ENCODE results near the gene TBX19. TPM values are rescaled to one million over a fixed set of nuclear protein-coding genes. Genes with fewer than 3 reads are reported as not detected.

TBX19 gene
- polyA plus RNA-seq, 1 experiment: 2.3 TPM

- Histone ChIP-seq H3K36me3 (ENCODE audit: control insufficient read depth, insufficient read depth, low read length) (peaks cover 4% of the 10 kb centered on the region), H3K4me3 (ENCODE audit: low read depth, low read length) (no peak overlapping the region), H3K27me3 (ENCODE audit: control insufficient read depth, insufficient read depth, low read length) (no peaks in the 10 kb centered on the region)
- CTCF ChIA-PET: interaction anchor here (1.0 kb wide), 2 partner anchors 16 to 90 kb away, joined by 3 to 4 read pairs; no protein-coding TSS in a partner anchor
- no peak for DNase-seq (ENCODE audit: low read depth)
- POLR2A ChIA-PET: no interaction called here
- no peak for TF ChIP-seq CTCF (IDR thresholded peaks at IDR 0.05; ENCODE audit: insufficient read depth, low read depth, low read length)
Measured at GRCh38 chr1:168252204-168252733, 28.4 kb upstream of the TBX19 start.

- no peak for TF ChIP-seq CTCF (IDR thresholded peaks at IDR 0.05; ENCODE audit: insufficient read depth, low read depth, low read length)
- no peaks in the 10 kb centered on the region for H3K36me3 ChIP-seq (ENCODE audit: control insufficient read depth, insufficient read depth, low read length)
- CTCF ChIA-PET: interaction anchor here (1.3 kb wide), 1 partner anchor 21 kb away, joined by 4 read pairs; no protein-coding TSS in a partner anchor
Measured at GRCh38 chr1:168256164-168256563, 24.5 kb upstream of the TBX19 start.

GRCh38 chr1:168257397-168257796, 23.3 kb upstream of the TBX19 start:
- Histone ChIP-seq H3K27me3 (ENCODE audit: control insufficient read depth, insufficient read depth, low read length) (no peaks in the 10 kb centered on the region), H3K36me3 (ENCODE audit: control insufficient read depth, insufficient read depth, low read length) (no peaks in the 10 kb centered on the region), H3K4me3 (ENCODE audit: low read depth, low read length) (no peak overlapping the region)
- TF ChIP-seq CTCF (IDR thresholded peaks at IDR 0.05; ENCODE audit: insufficient read depth, low read depth, low read length): no peak
- POLR2A ChIA-PET: no interaction called here
- CTCF ChIA-PET: interaction anchor here (0.6 to 0.8 kb wide), 2 partner anchors 11 to 110 kb away, joined by 3 read pairs; no protein-coding TSS in a partner anchor
- DNase-seq (ENCODE audit: low read depth): no peak

More at GRCh38 chr1:168256164-168256563, 24.5 kb upstream of the TBX19 start:
- no peak overlapping the region for H3K4me3 ChIP-seq (ENCODE audit: low read depth, low read length)
- POLR2A ChIA-PET: no interaction called here
- DNase-seq (ENCODE audit: low read depth): no peak
- no peaks in the 10 kb centered on the region for H3K27me3 ChIP-seq (ENCODE audit: control insufficient read depth, insufficient read depth, low read length)

GRCh38 chr1:168259567-168259966, 21.1 kb upstream of the TBX19 start:
- ChIA-PET POLR2A (no interaction called here), CTCF (interaction anchor here (0.8 kb wide), 1 partner anchor 40 kb away, joined by 3 read pairs; no protein-coding TSS in a partner anchor)
- no peak for TF ChIP-seq CTCF (IDR thresholded peaks at IDR 0.05; ENCODE audit: insufficient read depth, low read depth, low read length)

GRCh38 chr1:168260393-168260792, 20.3 kb upstream of the TBX19 start:
- no peak for TF ChIP-seq CTCF (IDR thresholded peaks at IDR 0.05; ENCODE audit: insufficient read depth, low read depth, low read length)
- DNase-seq (ENCODE audit: low read depth): no peak
- no peaks in the 10 kb centered on the region for H3K27me3 ChIP-seq (ENCODE audit: control insufficient read depth, insufficient read depth, low read length)
- H3K4me3 ChIP-seq (ENCODE audit: low read depth, low read length): no peak overlapping the region
- ChIA-PET POLR2A (no interaction called here), CTCF (interaction anchor here (0.8 kb wide), 1 partner anchor 39 kb away, joined by 3 read pairs; no protein-coding TSS in a partner anchor)
- H3K36me3 ChIP-seq (ENCODE audit: control insufficient read depth, insufficient read depth, low read length): peaks cover 6% of the 10 kb centered on the region; the same call in 1 of the 2 replicates

More at GRCh38 chr1:168259567-168259966, 21.1 kb upstream of the TBX19 start:
- no peak for DNase-seq (ENCODE audit: low read depth)
- H3K36me3 ChIP-seq (ENCODE audit: control insufficient read depth, insufficient read depth, low read length): peaks cover 4% of the 10 kb centered on the region; the same call in 1 of the 2 replicates
- H3K4me3 ChIP-seq (ENCODE audit: low read depth, low read length): no peak overlapping the region
- H3K27me3 ChIP-seq (ENCODE audit: control insufficient read depth, insufficient read depth, low read length): no peaks in the 10 kb centered on the region

Data from BJ (cell line).